GM12878 (cell line): ENCODE results near the gene TATDN3. TPM values are rescaled to one million over a fixed set of nuclear protein-coding genes. Genes with fewer than 3 reads are reported as not detected.

ENCODE experiments used
- ATAC-seq: fragments of 200-7000 bp; cut with Tn5 transposase; 3 replicates; pipeline ENCODE4 v1.9.1; 2020; ENCODE audit warnings: mild to moderate bottlenecking, moderate library complexity
- BruUV-seq: library from RNA; stranded (reverse); fragments of 400-500 nt; replicated peaks from 2 replicates; lab custom pipeline; 2021; lab: Mats Ljungman, UMichigan
- CTCF ChIA-PET: fragments of 300-600 bp; sonication (Branson Sonifier 250); formaldehyde crosslinking; extraction: SDS; loops from one replicate; lab custom pipeline; 2021; ENCODE audit warnings: inconsistent platforms; lab: Yijun Ruan, JAX
- POLR2A ChIA-PET: fragments of 350-600 bp; formaldehyde crosslinking; extraction: SDS; loops from one replicate; lab custom pipeline; 2021; ENCODE audit warnings: inconsistent platforms; lab: Charles Lee
- RAD21 ChIA-PET: fragments of 300-600 bp; sonication (Branson Sonifier 250); formaldehyde crosslinking; loops from one replicate; lab custom pipeline; 2023; ENCODE audit warnings: antibody characterized with exemption; ENCODE audit not compliant: unreplicated experiment; lab: Charles Lee
- SMC1A ChIA-PET: fragments of 300-600 bp; sonication (Branson Sonifier 250); formaldehyde crosslinking; loops from one replicate; lab custom pipeline; 2023; ENCODE audit not compliant: unreplicated experiment, uncharacterized antibody; lab: Charles Lee
- DNase-seq: peaks from one replicate; pipeline ENCODE4 v3.0.0-alpha.2; 2011; ENCODE audit warnings: low read depth, low spot score
- FAIRE-seq: peaks from 3 replicates; lab custom pipeline; 2011; peaks lifted over from hg19 to GRCh38; lab: Jason Lieb, UNC
- H2AFZ ChIP-seq: 2 replicates; pipeline ENCODE4 v1.6.0; 2011; ENCODE audit warnings: low read depth, low read length, control low read depth; ENCODE audit not compliant: control insufficient read depth
- H3K27ac ChIP-seq: 2 replicates; pipeline ENCODE4 v1.5.1; 2011; ENCODE audit warnings: control low read depth; ENCODE audit not compliant: control insufficient read depth, insufficient read depth
- H3K27me3 ChIP-seq, 2 experiments: replicated peaks in 1 of 2; 2 replicates each; pipeline versions ENCODE4 v1.6.0 to v1.6.1; 2011; ENCODE audit warnings: low read length in 1 of 2; ENCODE audit not compliant: control insufficient read depth in 2 of 2, insufficient read depth in 2 of 2
- H3K36me3 ChIP-seq, 2 experiments: 2 replicates each; pipeline ENCODE4 v1.5.1; 2011; ENCODE audit warnings: low read length in 1 of 2; ENCODE audit not compliant: control insufficient read depth in 2 of 2, insufficient read depth in 2 of 2
- H3K4me1 ChIP-seq: 2 replicates; pipeline ENCODE4 v1.6.1; 2011; ENCODE audit warnings: mild to moderate bottlenecking, low read length, moderate library complexity, mixed read lengths; ENCODE audit not compliant: control insufficient read depth, insufficient read depth
- H3K4me2 ChIP-seq: 2 replicates; pipeline ENCODE4 v1.6.0; 2011; ENCODE audit warnings: control low read depth; ENCODE audit not compliant: control insufficient read depth, insufficient read depth
- H3K4me3 ChIP-seq: fragments of 200-600 bp; sonication (generic); 2 replicates; pipeline ENCODE4 v1.5.1; 2016
- H3K79me2 ChIP-seq: 2 replicates; pipeline ENCODE4 v1.6.0; 2011; ENCODE audit warnings: low read length; ENCODE audit not compliant: control insufficient read depth, insufficient read depth
- H3K9ac ChIP-seq: 2 replicates; pipeline ENCODE4 v1.8.0; 2011; ENCODE audit warnings: low read length, control low read depth, mixed read lengths; ENCODE audit not compliant: control insufficient read depth, insufficient read depth
- H3K9me3 ChIP-seq: replicated peaks from 3 replicates; pipeline ENCODE4 v1.5.1; 2011; ENCODE audit warnings: mild to moderate bottlenecking, low read length; ENCODE audit not compliant: control insufficient read depth, insufficient read depth
- H4K20me1 ChIP-seq: 2 replicates; pipeline ENCODE4 v1.6.0; 2011; ENCODE audit not compliant: control insufficient read depth, insufficient read depth
- ASH2L ChIP-seq: fragments of 300-600, 200-600 bp; sonication (generic); IDR thresholded peaks from 2 replicates; pipeline ENCODE4 v1.6.1; 2017; ENCODE audit warnings: low read depth, mild to moderate bottlenecking, borderline replicate concordance
- BACH1 ChIP-seq: fragments of 450-650 bp; IDR thresholded peaks from 2 replicates; pipeline ENCODE4 v1.6.1; 2017; ENCODE audit warnings: mild to moderate bottlenecking, borderline replicate concordance
- CBFB ChIP-seq: IDR thresholded peaks from 2 replicates; pipeline ENCODE4 v1.6.1; 2016; ENCODE audit warnings: antibody characterized with exemption, low read depth
- CEBPZ ChIP-seq: fragments of 150-350 bp; IDR thresholded peaks from 2 replicates; pipeline ENCODE4 v1.6.1; 2016; ENCODE audit warnings: low read depth, low read length
- E2F8 ChIP-seq: fragments of 450-650 bp; IDR thresholded peaks from 2 replicates; pipeline ENCODE4 v1.6.1; 2018; ENCODE audit warnings: mild to moderate bottlenecking, low read depth, moderate library complexity; ENCODE audit not compliant: partially characterized antibody
- EGR1 ChIP-seq, 2 experiments: IDR thresholded peaks; 1 replicate in 1 of 2; 2 replicates in 1 of 2; pipeline ENCODE4 v1.6.1; 2011 to 2012; ENCODE audit warnings: low read depth in 2 of 2, low read length in 2 of 2, borderline replicate concordance in 1 of 2, mild to moderate bottlenecking in 1 of 2, moderate library complexity in 1 of 2
- FOS ChIP-seq: IDR thresholded peaks from 3 replicates; pipeline ENCODE4 v1.6.1; 2011; ENCODE audit warnings: borderline replicate concordance; ENCODE audit not compliant: insufficient read length; ENCODE audit errors: extremely low read depth
- GABPA ChIP-seq: IDR thresholded peaks from 2 replicates; pipeline ENCODE4 v1.6.1; 2014; ENCODE audit warnings: antibody characterized with exemption, low read depth, mild to moderate bottlenecking, inconsistent platforms
- JUNB ChIP-seq: IDR thresholded peaks from 2 replicates; pipeline ENCODE4 v1.6.1; 2016; ENCODE audit warnings: antibody characterized with exemption, mild to moderate bottlenecking
- JUND ChIP-seq: IDR thresholded peaks from 2 replicates; pipeline ENCODE4 v1.6.1; 2012; ENCODE audit warnings: low read depth, mild to moderate bottlenecking, low read length, improper control_type of control experiment, moderate library complexity
- KAT2A ChIP-seq: conservative IDR thresholded peaks from 2 replicates; pipeline ENCODE4 v1.6.1; 2011; ENCODE audit warnings: low read depth, low read length; ENCODE audit not compliant: control insufficient read depth
- MTA3 ChIP-seq: IDR thresholded peaks from 2 replicates; pipeline ENCODE4 v1.6.1; 2012; ENCODE audit warnings: low read length, inconsistent platforms, borderline replicate concordance
- NFIC ChIP-seq: IDR thresholded peaks from 2 replicates; pipeline ENCODE4 v1.6.1; 2012; ENCODE audit warnings: low read depth, mild to moderate bottlenecking, inconsistent platforms, low read length, moderate library complexity
- NKRF ChIP-seq: fragments of 450-650 bp; conservative IDR thresholded peaks from 2 replicates; pipeline ENCODE4 v1.6.1; 2017; ENCODE audit warnings: mild to moderate bottlenecking, moderate library complexity
- POU2F2 ChIP-seq: IDR thresholded peaks from 3 replicates; pipeline ENCODE4 v1.6.1; 2011; ENCODE audit warnings: low read depth, mild to moderate bottlenecking, low read length, borderline replicate concordance
- SMARCA5 ChIP-seq: fragments of 450-650 bp; IDR thresholded peaks from 2 replicates; pipeline ENCODE4 v1.6.1; 2017; ENCODE audit warnings: mild to moderate bottlenecking
- SP1 ChIP-seq: IDR thresholded peaks from one replicate; pipeline ENCODE4 v1.6.1; 2011; ENCODE audit warnings: low read depth, low read length
- WGBS: methylation state at CpG from one replicate; pipeline ENCODE4 v1.1.6; 2016; ENCODE audit warnings: low lambda C conversion rate; ENCODE audit not compliant: insufficient replicate concordance, insufficient coverage; ENCODE audit errors: missing lambda C conversion rate; 5-methylcytosine and 5-hydroxymethylcytosine counted together
- in situ Hi-C: fragments of 300-500 bp; cut with MboI; formaldehyde crosslinking; loops from 9 replicates; pipeline ENCODE4 v1.14.3; 2018; ENCODE audit warnings: mixed read lengths
- intact Hi-C: fragments of 100-400 bp; cut with micrococcal nuclease; formaldehyde crosslinking; loops from one replicate; pipeline ENCODE4 v1.14.2; 2022; ENCODE audit not compliant: unreplicated experiment
- polyA plus RNA-seq, 11 experiments: library from polyadenylated mRNA; depleted of rRNA in 4 of 11; unstranded in 6 of 11; stranded (reverse) in 5 of 11; fragments of >200 nt; fragmentation: Nextera tagmentation in 4 of 11; fragmentation: Illumina TruSeq in 1 of 11; extraction: Ambion mirVana in 4 of 11; extraction: Trizol in 1 of 11; gene quantifications; 1 replicate in 1 of 11; 2 replicates in 10 of 11; pipeline versions ENCODE4 v1.2.1 to v1.2.3, GENCODE V29; 2011 to 2016; ENCODE audit warnings: inconsistent platforms in 2 of 11, missing spikeins in 2 of 11, low read depth in 1 of 11
- total RNA-seq, 4 experiments: library from RNA; depleted of rRNA in 3 of 4; stranded (reverse); fragments of >200 nt in 3 of 4; fragmentation: Illumina TruSeq in 1 of 4; extraction: Trizol in 1 of 4; gene quantifications; 2 replicates each; pipeline versions ENCODE4 v1.2.1 to v1.2.3, GENCODE V29; 2013 to 2021

Gene TATDN3
- total and polyA plus RNA-seq, 10 of the 15 experiments (the other 5 are each of a cell fraction or from before 2014, with no cell fraction given) = 15.5 to 40.0 (median 22.7) TPM

- ChIA-PET CTCF (interaction anchor here (0.6 to 2.4 kb wide), 5 partner anchors 8 to 261 kb away, joined by 3 to 10 read pairs (median 4); no protein-coding TSS in a partner anchor), RAD21 (interaction anchor here (0.7 to 1.2 kb wide), 2 partner anchors 167 to 168 kb away, joined by 3 to 4 read pairs; no protein-coding TSS in a partner anchor), SMC1A (interaction anchor here (1.3 to 1.7 kb wide), 2 partner anchors 11 to 13 kb away, joined by 3 to 5 read pairs; no protein-coding TSS in a partner anchor), POLR2A (interaction anchor here (0.5 to 2.5 kb wide), 5 partner anchors 8 to 154 kb away, joined by 3 to 11 read pairs (median 3); partner anchors contain the start of gene FLVCR1)
- WGBS = 86% methylated on average over 5 of the region's 5 CpGs
- in situ Hi-C loops (no loop called here), intact Hi-C loops (no loop called here)
- no peaks in the 10 kb centered on the region for H3K79me2 ChIP-seq
- no TSS peak for BruUV-seq
- no peaks in the 10 kb centered on the region for H3K36me3 ChIP-seq
- no peak overlapping the region for H3K27ac ChIP-seq
- no peak overlapping the region for H2AFZ ChIP-seq
- no peaks in the 10 kb centered on the region for H4K20me1 ChIP-seq
- no peak overlapping the region for H3K4me3 ChIP-seq
- FAIRE-seq = no peak
- peaks cover 18% of the 10 kb centered on the region for H3K9me3 ChIP-seq
- DNase-seq = no peak
- no peak for ATAC-seq
- no peak overlapping the region for H3K9ac ChIP-seq
- peaks cover 7% of the 10 kb centered on the region for H3K4me1 ChIP-seq
- H3K27me3 ChIP-seq = no peaks in the 10 kb centered on the region
- no peak overlapping the region for H3K4me2 ChIP-seq
- TF ChIP-seq NKRF (no peak), JUNB (no peak), GABPA (no peak), JUND (no peak), POU2F2 (no peak), ASH2L (no peak), NFIC (no peak), E2F8 (no peak), CEBPZ (no peak), SP1 (no peak), SMARCA5 (no peak), EGR1 (IDR thresholded peaks at IDR 0.05; ENCODE audit: borderline replicate concordance in 1 of 2, low read depth in 2 of 2, low read length in 2 of 2) (no peak), CBFB (no peak), MTA3 (no peak), KAT2A (no peak), BACH1 (no peak), FOS (no peak)
Measured at GRCh38 chr1:212827831-212828278, 36.2 kb downstream of the TATDN3 start.
